K562 (cell line): ENCODE results near the gene SLC20A1. TPM values are rescaled to one million over a fixed set of nuclear protein-coding genes. Genes with fewer than 3 reads are reported as not detected.
A peak's percentile ranks its signal among the peaks of the same experiment; 100 is the strongest.

ENCODE experiments used
- ATAC-seq: fragments of 200-7000 bp; cut with Tn5 transposase; 3 replicates; pipeline ENCODE4 v1.9.1; 2020; ENCODE audit warnings: moderate library complexity
- BruUV-seq: library from RNA; stranded (reverse); fragments of 400-500 nt; replicated peaks from 2 replicates; lab custom pipeline; 2021; lab: Mats Ljungman, UMichigan
- CTCF ChIA-PET: fragments of 300-600 bp; formaldehyde crosslinking; extraction: SDS; loops from one replicate; lab custom pipeline; 2021; ENCODE audit warnings: low intra/inter-chr PET ratio; lab: Yijun Ruan, JAX
- POLR2A ChIA-PET: fragments of 300-600, 350-650 bp; sonication (Branson Sonifier 250); formaldehyde crosslinking; extraction: SDS; loops from one replicate; lab custom pipeline; 2021; ENCODE audit warnings: antibody characterized with exemption, inconsistent platforms; lab: Yijun Ruan, JAX
- DNase-seq, 4 experiments: peaks; one replicate each; pipeline versions ENCODE4 v3.0.0 to v3.0.0-alpha.2; 2011 to 2018; ENCODE audit warnings: low spot score in 3 of 4, mixed read lengths in 3 of 4; ENCODE audit errors: extremely low read depth in 1 of 4
- FAIRE-seq: peaks from 2 replicates; lab custom pipeline; 2011; peaks lifted over from hg19 to GRCh38; lab: Jason Lieb, UNC
- H2AFZ ChIP-seq: 2 replicates; pipeline ENCODE4 v1.6.0; 2011; ENCODE audit warnings: low read depth, low read length, control low read depth, inconsistent platforms
- H3K27ac ChIP-seq: fragments of 200-600 bp; 3 replicates; pipeline ENCODE4 v1.8.0; 2011; ENCODE audit warnings: low read depth, mild to moderate bottlenecking, control low read depth, inconsistent platforms, low read length, moderate library complexity, mixed read lengths; ENCODE audit errors: extremely low read depth
- H3K27me3 ChIP-seq, 2 experiments: fragments of 300-600 bp in 1 of 2; 2 replicates in 1 of 2; 3 replicates in 1 of 2; pipeline versions ENCODE4 v1.6.0 to v1.8.0; 2011; ENCODE audit warnings: inconsistent platforms in 2 of 2, low read length in 2 of 2, mild to moderate bottlenecking in 1 of 2, mixed read lengths in 1 of 2, moderate library complexity in 1 of 2; ENCODE audit not compliant: control insufficient read depth in 2 of 2, insufficient read depth in 2 of 2
- H3K36me3 ChIP-seq: fragments of 300-600 bp; 3 replicates; pipeline ENCODE4 v1.8.0; 2011; ENCODE audit warnings: mild to moderate bottlenecking, low read length, inconsistent platforms; ENCODE audit not compliant: control insufficient read depth, insufficient read depth
- H3K4me1 ChIP-seq, 2 experiments: fragments of 200-600 bp in 1 of 2; replicated peaks in 1 of 2; 2 replicates in 1 of 2; 3 replicates in 1 of 2; pipeline versions ENCODE4 v1.5.1 to v1.8.0; 2011; ENCODE audit warnings: inconsistent platforms in 2 of 2, low read length in 2 of 2, mild to moderate bottlenecking in 1 of 2, mixed read lengths in 1 of 2, moderate library complexity in 1 of 2; ENCODE audit not compliant: control insufficient read depth in 2 of 2, insufficient read depth in 2 of 2
- H3K4me2 ChIP-seq: 2 replicates; pipeline ENCODE4 v1.6.1; 2011; ENCODE audit warnings: low read length, control low read depth, inconsistent platforms, mixed read lengths; ENCODE audit not compliant: insufficient read depth
- H3K4me3 ChIP-seq: fragments of 200-600 bp; sonication (generic), shearing (Covaris generic); 2 replicates; pipeline ENCODE4 v1.5.1; 2016; ENCODE audit warnings: control low read depth, inconsistent platforms
- H3K79me2 ChIP-seq: fragments of 200-600 bp; 3 replicates; pipeline ENCODE4 v1.8.0; 2011; ENCODE audit warnings: low read length, inconsistent platforms; ENCODE audit not compliant: control insufficient read depth, insufficient read depth
- H3K9ac ChIP-seq, 2 experiments: 2 replicates each; pipeline versions ENCODE4 v1.6.0 to v1.6.1; 2011; ENCODE audit warnings: low read depth in 2 of 2, low read length in 2 of 2, control low read depth in 1 of 2, inconsistent platforms in 1 of 2, mild to moderate bottlenecking in 1 of 2, mixed read lengths in 1 of 2; ENCODE audit not compliant: insufficient read depth in 1 of 2
- H3K9me1 ChIP-seq: one replicate; pipeline ENCODE4 v1.6.0; 2011; ENCODE audit warnings: inconsistent platforms, mild to moderate bottlenecking, low read length, moderate library complexity; ENCODE audit not compliant: control insufficient read depth, insufficient read depth
- H3K9me3 ChIP-seq: replicated peaks from 2 replicates; pipeline ENCODE4 v1.5.1; 2011; ENCODE audit warnings: low read depth, low read length, inconsistent platforms; ENCODE audit not compliant: control insufficient read depth, insufficient read depth
- H4K20me1 ChIP-seq: replicated peaks from 2 replicates; pipeline ENCODE4 v1.6.1; 2011; ENCODE audit warnings: low read length, inconsistent platforms, mixed read lengths; ENCODE audit not compliant: control insufficient read depth, insufficient read depth
- EGR1 ChIP-seq: fragments of 450-650 bp; conservative IDR thresholded peaks from 2 replicates; pipeline ENCODE4 v1.6.1; 2017; ENCODE audit warnings: mild to moderate bottlenecking
- ERF ChIP-seq: fragments of 450-650 bp; formaldehyde crosslinking; IDR thresholded peaks from 2 replicates; pipeline ENCODE4 v1.4.0; 2020; ENCODE audit warnings: mild to moderate bottlenecking, mixed read lengths
- FOXJ2 ChIP-seq: fragments of 200-800 bp; sonication (Bioruptor generic); IDR thresholded peaks from 2 replicates; pipeline ENCODE4 v1.6.1; 2016; ENCODE audit warnings: missing genetic modification characterization, missing compliant biosample characterization
- HDGF ChIP-seq: fragments of 450-650 bp; IDR thresholded peaks from 2 replicates; pipeline ENCODE4 v1.6.1; 2016
- KDM4B ChIP-seq, 2 experiments: fragments of 450-650 bp in 1 of 2; sonication (generic) in 1 of 2; IDR thresholded peaks; 2 replicates each; pipeline ENCODE4 v1.6.1; 2016 to 2017; ENCODE audit warnings: borderline replicate concordance in 2 of 2, antibody characterized with exemption in 1 of 2, low read depth in 1 of 2, mild to moderate bottlenecking in 1 of 2
- MTA3 ChIP-seq: fragments of 450-650 bp; formaldehyde crosslinking; IDR thresholded peaks from 2 replicates; pipeline ENCODE4 v1.6.1; 2017; ENCODE audit warnings: mild to moderate bottlenecking, borderline replicate concordance
- NCOA6 ChIP-seq: fragments of 450-650 bp; IDR thresholded peaks from 2 replicates; pipeline ENCODE4 v1.6.1; 2017; ENCODE audit warnings: mild to moderate bottlenecking
- PHF21A ChIP-seq: fragments of 450-650 bp; IDR thresholded peaks from 2 replicates; pipeline ENCODE4 v1.6.1; 2017; ENCODE audit warnings: low read depth, borderline replicate concordance
- POU5F1 ChIP-seq: fragments of 150-350 bp; IDR thresholded peaks from 2 replicates; pipeline ENCODE4 v1.6.1; 2014; ENCODE audit warnings: borderline replicate concordance, low read length, low read depth, mild to moderate bottlenecking; ENCODE audit not compliant: partially characterized antibody
- SMARCC2 ChIP-seq: fragments of 450-650 bp; IDR thresholded peaks from 2 replicates; pipeline ENCODE4 v1.6.1; 2017; ENCODE audit warnings: antibody characterized with exemption, moderate library complexity, mild to moderate bottlenecking, low read depth
- SP2 ChIP-seq: IDR thresholded peaks from 2 replicates; pipeline ENCODE4 v1.6.1; 2011; ENCODE audit warnings: mild to moderate bottlenecking, low read depth, low read length, moderate library complexity; ENCODE audit not compliant: poor library complexity, severe bottlenecking; ENCODE audit errors: extremely low read depth
- STAT5B ChIP-seq: fragments of 250-450 bp; sonication (Bioruptor Pico); IDR thresholded peaks from 2 replicates; pipeline ENCODE4 v1.8.0; 2021; ENCODE audit warnings: mild to moderate bottlenecking, inconsistent platforms
- TOE1 ChIP-seq, 2 experiments: fragments of 450-650 bp in 1 of 2; sonication (generic) in 1 of 2; formaldehyde crosslinking in 1 of 2; IDR thresholded peaks; 2 replicates each; pipeline versions ENCODE4 v1.7.1 to v1.8.0; 2016 to 2022; ENCODE audit warnings: borderline replicate concordance in 2 of 2, mild to moderate bottlenecking in 2 of 2, antibody characterized with exemption in 1 of 2, inconsistent platforms in 1 of 2, low read depth in 1 of 2, missing genetic modification reagents in 1 of 2, moderate library complexity in 1 of 2
- TRIM28 ChIP-seq: fragments of 450-650 bp; IDR thresholded peaks from 2 replicates; pipeline ENCODE4 v1.6.1; 2017
- ZNF146 ChIP-seq: IDR thresholded peaks from one replicate; pipeline ENCODE4 v1.6.1; 2018; ENCODE audit warnings: missing compliant biosample characterization; ENCODE audit not compliant: unreplicated experiment
- ZNF668 ChIP-seq: fragments of 250-450 bp; sonication (Bioruptor Pico); IDR thresholded peaks from 2 replicates; pipeline ENCODE4 v1.8.0; 2022; ENCODE audit warnings: mild to moderate bottlenecking, inconsistent platforms
- ZNF766 ChIP-seq: fragments of 200-800 bp; sonication (Bioruptor generic); conservative IDR thresholded peaks from 2 replicates; pipeline ENCODE4 v1.6.1; 2016; ENCODE audit warnings: missing genetic modification characterization, missing compliant biosample characterization
- WGBS: fragments of 100-300 bp; shearing (Covaris generic); methylation state at CpG from one replicate; pipeline ENCODE4 v1.1.6; 2016; ENCODE audit warnings: low coverage, mixed read lengths; ENCODE audit not compliant: insufficient coverage; ENCODE audit errors: missing lambda C conversion rate; 5-methylcytosine and 5-hydroxymethylcytosine counted together
- in situ Hi-C: fragments of 300-500 bp; cut with MboI; formaldehyde crosslinking; loops from 4 replicates; pipeline ENCODE4 v1.15.0; 2018; ENCODE audit warnings: inconsistent platforms, mixed read lengths
- intact Hi-C: fragments of 100-400 bp; cut with micrococcal nuclease; formaldehyde crosslinking; loops from 2 replicates; pipeline ENCODE4 v1.14.2; 2022
- polyA plus RNA-seq, 8 experiments: library from polyadenylated mRNA; depleted of rRNA in 4 of 8; stranded (reverse) in 5 of 8; unstranded in 3 of 8; fragments of >200 nt; fragmentation: Nextera tagmentation in 2 of 8; fragmentation: Illumina TruSeq in 1 of 8; extraction: Ambion mirVana in 2 of 8; extraction: Trizol in 1 of 8; gene quantifications; 2 replicates each; pipeline versions ENCODE4 v1.2.1 to v1.2.3, GENCODE V29; 2011 to 2014; ENCODE audit warnings: inconsistent platforms in 1 of 8, missing spikeins in 1 of 8
- total RNA-seq, 7 experiments: library from RNA; depleted of rRNA in 6 of 7; stranded (reverse); fragments of >200 nt in 6 of 7; fragmentation: Illumina TruSeq in 2 of 7; extraction: Trizol in 2 of 7; gene quantifications; 2 replicates each; pipeline versions ENCODE4 v1.2.1 to v1.2.3, GENCODE V29; 2011 to 2021; ENCODE audit warnings: low replicate concordance in 1 of 7
- TF ChIP-seq, protein P1 (sequence below): sonication (generic); formaldehyde crosslinking; IDR thresholded peaks from 2 replicates; pipeline ENCODE4 v1.8.0; 2022; ENCODE audit warnings: missing genetic modification reagents, mild to moderate bottlenecking, borderline replicate concordance
- TF ChIP-seq, protein P2 (sequence below): fragments of 250-450 bp; sonication (Bioruptor Pico); IDR thresholded peaks from 2 replicates; pipeline ENCODE4 v1.9.0; 2021; ENCODE audit warnings: mild to moderate bottlenecking

The SLC20A1 gene
- total and polyA plus RNA-seq, 9 of the 15 experiments (the other 6 are each of a cell fraction or from before 2014, with no cell fraction given) = 53.8 to 150 (median 74.7) TPM

DNA sequence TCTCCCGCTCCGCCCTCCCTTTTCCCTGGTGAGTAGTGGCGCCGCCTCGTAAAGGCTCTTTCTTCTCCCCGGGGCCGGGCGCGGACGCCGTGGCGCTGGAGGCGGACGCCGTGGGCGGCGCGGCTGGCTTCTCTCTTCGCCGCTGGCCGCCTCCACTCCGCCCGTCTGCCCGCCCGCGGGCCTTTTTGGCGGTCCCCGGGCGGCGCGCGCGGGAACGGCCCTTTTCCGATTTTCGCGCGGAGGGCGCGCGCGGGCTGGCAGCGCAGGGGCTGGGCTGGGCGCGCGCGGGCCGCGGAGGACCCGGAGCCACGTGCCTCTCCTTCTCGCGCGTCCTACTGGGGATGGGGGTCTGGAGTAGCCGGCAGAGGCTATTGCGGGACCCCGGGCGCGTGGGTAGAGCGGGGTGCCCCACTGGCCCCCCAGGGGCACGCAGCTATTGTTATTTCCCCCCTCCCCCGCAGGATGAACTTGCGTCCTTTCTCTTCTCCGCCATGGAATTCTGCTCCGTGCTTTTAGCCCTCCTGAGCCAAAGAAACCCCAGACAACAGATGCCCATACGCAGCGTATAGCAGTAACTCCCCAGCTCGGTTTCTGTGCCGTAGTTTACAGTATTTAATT, 472 bp downstream of the SLC20A1 start (continued):
- TF ChIP-seq EGR1 = peak; percentile 60
- no peak for TF ChIP-seq NCOA6
- TF ChIP-seq ZNF668 (CRISPR knock-in tag) = no peak
- no peak for TF ChIP-seq KDM4B (IDR thresholded peaks at IDR 0.05; ENCODE audit: borderline replicate concordance in 2 of 2, low read depth in 1 of 2)
- 0 out of 2 replicates have a peak, but pooled peaks have one; percentile 37 for TF ChIP-seq ERF (CRISPR knock-in tag)
- no peak for TF ChIP-seq ZNF146
- TF ChIP-seq MTA3 = 0 out of 2 replicates have a peak, but pooled peaks have one; percentile 4

DNA sequence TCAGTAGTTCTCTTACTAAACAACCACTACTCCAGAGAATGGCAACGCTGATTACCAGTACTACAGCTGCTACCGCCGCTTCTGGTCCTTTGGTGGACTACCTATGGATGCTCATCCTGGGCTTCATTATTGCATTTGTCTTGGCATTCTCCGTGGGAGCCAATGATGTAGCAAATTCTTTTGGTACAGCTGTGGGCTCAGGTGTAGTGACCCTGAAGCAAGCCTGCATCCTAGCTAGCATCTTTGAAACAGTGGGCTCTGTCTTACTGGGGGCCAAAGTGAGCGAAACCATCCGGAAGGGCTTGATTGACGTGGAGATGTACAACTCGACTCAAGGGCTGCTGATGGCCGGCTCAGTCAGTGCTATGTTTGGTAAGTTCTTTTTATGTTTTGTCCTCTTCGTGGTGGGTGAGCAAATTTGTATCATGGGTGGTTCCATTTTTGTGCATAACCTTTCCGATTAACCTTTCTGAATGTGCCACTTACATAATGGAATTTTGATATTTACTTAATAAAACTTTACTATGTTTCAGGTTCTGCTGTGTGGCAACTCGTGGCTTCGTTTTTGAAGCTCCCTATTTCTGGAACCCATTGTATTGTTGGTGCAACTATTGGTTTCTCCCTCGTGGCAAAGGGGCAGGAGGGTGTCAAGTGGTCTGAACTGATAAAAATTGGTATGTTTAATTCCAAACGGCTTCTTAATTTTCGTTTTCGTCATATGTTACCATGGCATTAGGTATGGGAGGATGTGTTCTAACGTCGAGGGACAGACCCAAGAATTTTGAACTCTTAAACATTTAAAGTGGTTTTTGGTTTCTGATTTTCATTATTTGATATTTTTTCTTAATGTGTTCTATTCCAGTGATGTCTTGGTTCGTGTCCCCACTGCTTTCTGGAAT, 1.3 kb downstream of the SLC20A1 start:
- no peaks in the 10 kb centered on the region for H3K27me3 ChIP-seq
- peak overlapping the region; percentile 93 for H3K27ac ChIP-seq
- ChIA-PET POLR2A (interaction anchor here (0.6 to 9.6 kb wide), 17 partner anchors 9 to 80 kb away, joined by 3 to 90 read pairs (median 6); partner anchors contain the start of gene NT5DC4), CTCF (no interaction called here)
- H3K9ac ChIP-seq = peak overlapping the region; percentile 87 to 97; a peak in 3 of 4 replicates
- in situ Hi-C loops = no loop called here
- no peaks in the 10 kb centered on the region for H3K9me3 ChIP-seq
- peaks cover 16 to 51% of the 10 kb centered on the region in 2 experiments for H3K4me1 ChIP-seq
- DNase-seq = peak in 2 of 4 experiments; percentile 28 to 60
- H3K4me3 ChIP-seq = peak overlapping the region; percentile 94
- peak; percentile 6; the same call in 2 of the 3 replicates for ATAC-seq
- peaks cover 75% of the 10 kb centered on the region for H3K79me2 ChIP-seq
- TSS peak; percentile 44 for BruUV-seq
- no peaks in the 10 kb centered on the region for H3K9me1 ChIP-seq
- peak overlapping the region; percentile 99 for H3K4me2 ChIP-seq
- peaks cover 16% of the 10 kb centered on the region; the same call in 1 of the 2 replicates for H4K20me1 ChIP-seq
- WGBS = 2% methylated on average over 20 of the region's 20 CpGs
- intact Hi-C loops = loop anchor here (5.0 kb wide), 1 partner anchor 60 kb away; no protein-coding TSS in a partner anchor
- peaks cover 54% of the 10 kb centered on the region for H3K36me3 ChIP-seq
- FAIRE-seq = no peak
- no peak overlapping the region for H2AFZ ChIP-seq
- TF ChIP-seq TRIM28 = no peak
- TF ChIP-seq, protein P1, sequence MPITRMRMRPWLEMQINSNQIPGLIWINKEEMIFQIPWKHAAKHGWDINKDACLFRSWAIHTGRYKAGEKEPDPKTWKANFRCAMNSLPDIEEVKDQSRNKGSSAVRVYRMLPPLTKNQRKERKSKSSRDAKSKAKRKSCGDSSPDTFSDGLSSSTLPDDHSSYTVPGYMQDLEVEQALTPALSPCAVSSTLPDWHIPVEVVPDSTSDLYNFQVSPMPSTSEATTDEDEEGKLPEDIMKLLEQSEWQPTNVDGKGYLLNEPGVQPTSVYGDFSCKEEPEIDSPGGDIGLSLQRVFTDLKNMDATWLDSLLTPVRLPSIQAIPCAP (CRISPR knock-in tag) = no peak
- TF ChIP-seq TOE1 (IDR thresholded peaks at IDR 0.05; ENCODE audit: borderline replicate concordance) = no peak
- no peak for TF ChIP-seq TOE1 (CRISPR knock-in tag; IDR thresholded peaks at IDR 0.05; ENCODE audit: borderline replicate concordance, low read depth)
- no peak for TF ChIP-seq HDGF
- no peak for TF ChIP-seq ZNF766 (CRISPR knock-in tag)
- no peak for TF ChIP-seq POU5F1
- no peak for TF ChIP-seq FOXJ2 (tag)
- TF ChIP-seq SMARCC2 = no peak
- no peak for TF ChIP-seq STAT5B
- TF ChIP-seq, protein P2, sequence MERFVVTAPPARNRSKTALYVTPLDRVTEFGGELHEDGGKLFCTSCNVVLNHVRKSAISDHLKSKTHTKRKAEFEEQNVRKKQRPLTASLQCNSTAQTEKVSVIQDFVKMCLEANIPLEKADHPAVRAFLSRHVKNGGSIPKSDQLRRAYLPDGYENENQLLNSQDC (CRISPR knock-in tag) = no peak
- no peak for TF ChIP-seq SP2
- no peak for TF ChIP-seq PHF21A
